ENCODE data around the gene EIF4E2. TPM values are rescaled to one million over a fixed set of nuclear protein-coding genes. Genes with fewer than 3 reads are reported as not detected.

Gene EIF4E2
- total RNA-seq, 6 experiments from 2014 or later: 79.7 to 89.7 (median 83.8) TPM

DNA sequence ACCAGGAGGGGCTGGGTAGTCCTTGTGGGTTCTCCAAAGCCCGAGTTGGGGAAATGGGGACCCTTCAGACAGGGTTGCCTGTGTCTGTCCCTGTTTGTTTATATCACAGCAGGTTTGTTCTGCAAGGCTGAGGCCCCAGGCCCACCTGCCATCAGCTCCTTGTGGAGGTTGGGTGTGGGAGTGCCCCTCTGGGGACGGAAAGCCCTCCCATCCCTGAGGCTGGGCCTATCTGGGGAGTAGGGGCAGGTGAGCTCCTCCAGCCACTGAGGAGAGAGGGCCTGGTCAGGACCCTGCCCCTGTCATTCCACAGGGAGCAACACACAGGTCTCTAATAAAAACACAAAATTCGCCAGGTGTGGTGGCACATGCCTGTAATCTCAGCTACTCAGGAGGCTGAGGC, 59.6 kb downstream of the EIF4E2 start:
- Mint-ChIP-seq H3K4me1 (ENCODE audit: low read depth) (peaks cover 8% of the 10 kb centered on the region; the same call in 1 of the 2 replicates), H3K4me3 (no peak overlapping the region), H3K27me3 (ENCODE audit: insufficient read depth) (peaks cover 5% of the 10 kb centered on the region), H3K27ac (no peak overlapping the region), H3K36me3 (ENCODE audit: low read depth) (no peaks in the 10 kb centered on the region), H3K9me3 (no peaks in the 10 kb centered on the region)
- no peak for DNase-seq
- TF ChIP-seq, protein P1, sequence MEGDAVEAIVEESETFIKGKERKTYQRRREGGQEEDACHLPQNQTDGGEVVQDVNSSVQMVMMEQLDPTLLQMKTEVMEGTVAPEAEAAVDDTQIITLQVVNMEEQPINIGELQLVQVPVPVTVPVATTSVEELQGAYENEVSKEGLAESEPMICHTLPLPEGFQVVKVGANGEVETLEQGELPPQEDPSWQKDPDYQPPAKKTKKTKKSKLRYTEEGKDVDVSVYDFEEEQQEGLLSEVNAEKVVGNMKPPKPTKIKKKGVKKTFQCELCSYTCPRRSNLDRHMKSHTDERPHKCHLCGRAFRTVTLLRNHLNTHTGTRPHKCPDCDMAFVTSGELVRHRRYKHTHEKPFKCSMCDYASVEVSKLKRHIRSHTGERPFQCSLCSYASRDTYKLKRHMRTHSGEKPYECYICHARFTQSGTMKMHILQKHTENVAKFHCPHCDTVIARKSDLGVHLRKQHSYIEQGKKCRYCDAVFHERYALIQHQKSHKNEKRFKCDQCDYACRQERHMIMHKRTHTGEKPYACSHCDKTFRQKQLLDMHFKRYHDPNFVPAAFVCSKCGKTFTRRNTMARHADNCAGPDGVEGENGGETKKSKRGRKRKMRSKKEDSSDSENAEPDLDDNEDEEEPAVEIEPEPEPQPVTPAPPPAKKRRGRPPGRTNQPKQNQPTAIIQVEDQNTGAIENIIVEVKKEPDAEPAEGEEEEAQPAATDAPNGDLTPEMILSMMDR (IDR thresholded peaks at IDR 0.05): no peak

DNA sequence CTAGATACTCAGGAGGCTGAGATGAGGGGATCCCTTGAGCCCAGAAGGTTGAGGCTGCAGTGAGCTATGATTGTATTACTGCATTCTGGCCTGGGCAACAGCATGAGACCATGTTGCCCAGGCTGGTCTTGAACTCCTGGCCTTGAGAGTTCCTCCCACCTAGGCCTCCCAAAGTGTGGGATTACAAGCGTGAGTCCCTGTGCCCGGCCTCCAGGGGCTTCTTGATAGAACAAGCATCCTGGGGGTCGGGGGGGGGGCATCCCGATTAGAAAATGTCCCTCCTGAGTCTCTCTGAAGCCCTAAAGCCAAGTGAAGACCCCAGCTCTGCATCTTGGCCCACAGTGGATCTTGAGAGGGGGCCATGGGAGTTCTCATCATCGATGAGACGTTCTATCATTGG, 60.6 kb downstream of the EIF4E2 start:
- Mint-ChIP-seq H3K9me3 (no peaks in the 10 kb centered on the region), H3K27ac (no peak overlapping the region), H3K4me3 (no peak overlapping the region), H3K4me1 (ENCODE audit: low read depth) (peaks cover 8% of the 10 kb centered on the region; the same call in 1 of the 2 replicates), H3K36me3 (ENCODE audit: low read depth) (no peaks in the 10 kb centered on the region), H3K27me3 (ENCODE audit: insufficient read depth) (peaks cover 6% of the 10 kb centered on the region)
- DNase-seq: no peak
- TF ChIP-seq, protein P1 (IDR thresholded peaks at IDR 0.05): no peak

DNA sequence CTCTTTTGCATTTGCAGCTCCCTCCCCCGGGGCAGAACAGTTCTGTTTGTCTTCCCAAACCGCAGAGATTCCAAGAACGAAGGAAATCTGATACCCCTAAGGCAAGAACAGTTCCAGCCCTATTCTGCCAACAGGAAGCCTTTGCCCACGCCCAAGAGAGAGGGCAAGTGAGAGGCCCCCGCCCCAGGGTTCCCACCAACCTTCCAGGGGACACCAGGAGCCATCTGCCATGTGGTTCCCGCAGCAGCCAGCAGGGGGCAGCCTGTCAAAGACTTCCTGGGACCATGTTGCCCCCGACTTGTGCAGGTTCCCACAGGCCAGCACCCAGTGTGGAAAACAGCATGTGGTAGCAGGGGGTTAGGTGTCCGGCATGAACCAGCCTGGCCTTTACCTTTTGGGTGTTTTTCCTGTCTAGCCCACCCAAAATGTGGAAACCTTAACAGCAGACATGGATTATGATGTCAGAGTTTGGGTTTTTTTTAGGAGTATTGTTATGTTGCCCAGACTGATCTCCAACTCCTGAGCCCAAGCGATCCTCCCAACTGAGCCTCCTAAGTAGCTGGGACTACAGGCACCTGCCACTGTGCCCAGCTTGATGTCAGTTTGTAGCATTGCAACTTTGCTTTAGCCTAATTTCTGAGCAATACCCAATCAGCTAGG, 61.2 kb downstream of the EIF4E2 start:
- H3K4me1 Mint-ChIP-seq (ENCODE audit: low read depth): peaks cover 8% of the 10 kb centered on the region; the same call in 1 of the 2 replicates
- no peaks in the 10 kb centered on the region for H3K36me3 Mint-ChIP-seq (ENCODE audit: low read depth)
- H3K27me3 Mint-ChIP-seq (ENCODE audit: insufficient read depth): peaks cover 7% of the 10 kb centered on the region
- TF ChIP-seq, protein P1 (IDR thresholded peaks at IDR 0.05): peak; percentile 93
- no peak overlapping the region for H3K4me3 Mint-ChIP-seq
- no peaks in the 10 kb centered on the region for H3K9me3 Mint-ChIP-seq
- DNase-seq: peak; percentile 42
- no peak overlapping the region for H3K27ac Mint-ChIP-seq

DNA sequence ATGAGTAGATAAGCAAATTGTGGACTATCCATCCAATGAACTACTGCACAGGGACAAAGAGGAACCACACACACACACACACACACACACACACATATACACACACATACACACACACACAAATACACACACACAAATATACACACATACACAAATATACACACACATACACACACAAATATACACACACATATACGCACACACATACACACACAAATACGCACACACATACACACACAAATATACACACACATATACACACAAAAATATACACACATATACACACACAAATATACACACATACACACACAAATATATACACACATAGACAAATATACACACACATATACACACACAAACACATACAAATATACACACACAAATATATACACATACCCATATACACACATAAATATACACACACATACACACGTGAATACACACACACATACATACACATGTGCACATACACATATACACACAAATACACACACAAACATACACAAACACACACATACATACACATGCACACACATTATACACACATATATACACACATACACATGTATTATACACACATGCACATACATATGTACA, 63.1 kb downstream of the EIF4E2 start:
- Mint-ChIP-seq H3K4me3 (no peak overlapping the region), H3K9me3 (no peaks in the 10 kb centered on the region), H3K36me3 (ENCODE audit: low read depth) (no peaks in the 10 kb centered on the region), H3K4me1 (ENCODE audit: low read depth) (peaks cover 8% of the 10 kb centered on the region; the same call in 1 of the 2 replicates), H3K27me3 (ENCODE audit: insufficient read depth) (peaks cover 9% of the 10 kb centered on the region), H3K27ac (no peak overlapping the region)
- TF ChIP-seq, protein P1 (IDR thresholded peaks at IDR 0.05): no peak
- DNase-seq: no peak

DNA sequence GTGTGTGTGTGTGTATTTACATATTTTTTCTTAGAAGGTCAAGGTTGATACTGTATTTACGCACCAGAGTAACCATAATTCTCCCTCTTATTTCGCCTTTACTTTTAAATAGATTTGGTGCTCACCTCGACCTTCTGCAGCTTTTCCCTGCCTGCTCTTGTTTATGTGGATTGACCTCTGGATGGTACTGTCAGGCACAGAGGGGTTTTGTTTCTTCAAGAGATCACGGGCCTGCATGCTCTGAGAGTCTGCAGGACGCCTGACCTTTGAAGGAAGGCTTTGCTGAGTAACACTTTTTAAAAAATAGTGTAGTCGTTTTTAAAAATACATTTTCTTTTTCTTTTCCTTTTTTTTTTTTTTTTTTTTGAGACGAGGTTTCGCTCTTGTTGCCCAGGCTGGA, 64.8 kb downstream of the EIF4E2 start:
- Mint-ChIP-seq H3K27ac (no peak overlapping the region), H3K4me1 (ENCODE audit: low read depth) (peaks cover 8% of the 10 kb centered on the region; the same call in 1 of the 2 replicates), H3K27me3 (ENCODE audit: insufficient read depth) (peaks cover 9% of the 10 kb centered on the region), H3K9me3 (no peaks in the 10 kb centered on the region), H3K36me3 (ENCODE audit: low read depth) (no peaks in the 10 kb centered on the region), H3K4me3 (no peak overlapping the region)
- TF ChIP-seq, protein P1 (IDR thresholded peaks at IDR 0.05): no peak
- DNase-seq: no peak

Other genes with a start within 250 kb of the EIF4E2 start
- not detected for gene ALPP, start 171.9 kb upstream of the EIF4E2 start, total RNA-seq (2021; fragmentation: NEBNext Ultra II Directional; extraction: Animal tissue kit (Norgen Biotek cat#: 25700))
- not detected for gene ALPG, start 143.8 kb upstream of the EIF4E2 start, total RNA-seq (2021; fragmentation: NEBNext Ultra II Directional; extraction: Animal tissue kit (Norgen Biotek cat#: 25700))
- gene ALPI, start 94.5 kb upstream of the EIF4E2 start, total RNA-seq (2021; fragmentation: NEBNext Ultra II Directional; extraction: Animal tissue kit (Norgen Biotek cat#: 25700)): not detected
- gene ECEL1, start 62.9 kb upstream of the EIF4E2 start, total RNA-seq (2021; fragmentation: NEBNext Ultra II Directional; extraction: Animal tissue kit (Norgen Biotek cat#: 25700)): not detected
- gene PRSS56, start 30.3 kb upstream of the EIF4E2 start, total RNA-seq (2021; fragmentation: NEBNext Ultra II Directional; extraction: Animal tissue kit (Norgen Biotek cat#: 25700)): not detected
- not detected for gene CHRND, start 24.5 kb upstream of the EIF4E2 start, total RNA-seq (2021; fragmentation: NEBNext Ultra II Directional; extraction: Animal tissue kit (Norgen Biotek cat#: 25700))
- not detected for gene CHRNG, start 11.0 kb upstream of the EIF4E2 start, total RNA-seq (2021; fragmentation: NEBNext Ultra II Directional; extraction: Animal tissue kit (Norgen Biotek cat#: 25700))
- 1 to 10 TPM; 2.9 to 3.7 (median 3.1) TPM for gene TIGD1, start 132 bp upstream of the EIF4E2 start, total RNA-seq (2021; fragmentation: NEBNext Ultra II Directional; extraction: Animal tissue kit (Norgen Biotek cat#: 25700))
- gene EFHD1, start 82.9 kb downstream of the EIF4E2 start, total RNA-seq (2021; fragmentation: NEBNext Ultra II Directional; extraction: Animal tissue kit (Norgen Biotek cat#: 25700)): 1 to 10 TPM; 2.0 to 3.4 (median 2.9) TPM
- 10 to 100 TPM; 36.9 to 44.6 (median 42.3) TPM for gene GIGYF2, start 146.6 kb downstream of the EIF4E2 start, total RNA-seq (2021; fragmentation: NEBNext Ultra II Directional; extraction: Animal tissue kit (Norgen Biotek cat#: 25700))
- not detected for gene KCNJ13, start 225.9 kb downstream of the EIF4E2 start, total RNA-seq (2021; fragmentation: NEBNext Ultra II Directional; extraction: Animal tissue kit (Norgen Biotek cat#: 25700))

All from HFFc6 (cell line).